ENCODE data around the gene ZFP36L2. TPM values are rescaled to one million over a fixed set of nuclear protein-coding genes. Genes with fewer than 3 reads are reported as not detected.

Gene ZFP36L2, protein sequence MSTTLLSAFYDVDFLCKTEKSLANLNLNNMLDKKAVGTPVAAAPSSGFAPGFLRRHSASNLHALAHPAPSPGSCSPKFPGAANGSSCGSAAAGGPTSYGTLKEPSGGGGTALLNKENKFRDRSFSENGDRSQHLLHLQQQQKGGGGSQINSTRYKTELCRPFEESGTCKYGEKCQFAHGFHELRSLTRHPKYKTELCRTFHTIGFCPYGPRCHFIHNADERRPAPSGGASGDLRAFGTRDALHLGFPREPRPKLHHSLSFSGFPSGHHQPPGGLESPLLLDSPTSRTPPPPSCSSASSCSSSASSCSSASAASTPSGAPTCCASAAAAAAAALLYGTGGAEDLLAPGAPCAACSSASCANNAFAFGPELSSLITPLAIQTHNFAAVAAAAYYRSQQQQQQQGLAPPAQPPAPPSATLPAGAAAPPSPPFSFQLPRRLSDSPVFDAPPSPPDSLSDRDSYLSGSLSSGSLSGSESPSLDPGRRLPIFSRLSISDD
- total RNA-seq = 100 to 1,000 TPM; 207 to 218 TPM

DNA sequence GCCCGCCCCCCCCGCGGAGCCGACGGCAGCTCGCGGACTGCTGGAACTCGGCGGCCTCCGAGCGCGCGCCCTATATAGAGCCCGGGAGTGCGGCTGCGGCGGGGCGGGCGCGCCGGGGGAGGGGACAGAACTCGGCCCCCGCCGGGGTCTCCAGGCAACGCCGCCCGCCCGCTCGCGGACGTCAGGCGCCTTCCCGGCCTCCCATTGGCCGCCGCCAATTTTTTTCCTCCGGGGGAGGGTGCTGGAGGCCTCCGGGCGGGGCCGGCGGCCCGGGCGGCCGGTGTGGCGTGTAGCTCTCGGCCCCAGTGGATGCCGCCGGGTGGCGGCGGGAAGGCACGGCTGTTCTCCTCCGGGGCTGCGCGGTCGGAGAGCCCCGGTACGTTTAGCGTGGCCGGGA lies at the start of gene ZFP36L2:
Gene ZFP36L2, minus strand, starts transcription at position 49 of the 397 bp plus-strand sequence. CDS start 291 bp downstream, outside the sequence.
- Mint-ChIP-seq H3K9me3 (no peaks in the 10 kb centered on the region), H3K4me1 (peaks cover 26% of the 10 kb centered on the region), H3K36me3 (peaks cover 34% of the 10 kb centered on the region), H3K27ac (peak within 1 kb of the TSS; percentile 94), H3K27me3 (no peaks in the 10 kb centered on the region), H3K4me3 (peak within 1 kb of the TSS; percentile 98)
- DNase-seq = peak; percentile 99
- POLR2A ChIA-PET = interaction anchor here (0.9 to 17.2 kb wide), 20 partner anchors 8 to 416 kb away, joined by 3 to 1375 read pairs (median 6); no protein-coding TSS in a partner anchor
- peak; percentile 62 for ATAC-seq (ENCODE audit: low read depth)

DNA sequence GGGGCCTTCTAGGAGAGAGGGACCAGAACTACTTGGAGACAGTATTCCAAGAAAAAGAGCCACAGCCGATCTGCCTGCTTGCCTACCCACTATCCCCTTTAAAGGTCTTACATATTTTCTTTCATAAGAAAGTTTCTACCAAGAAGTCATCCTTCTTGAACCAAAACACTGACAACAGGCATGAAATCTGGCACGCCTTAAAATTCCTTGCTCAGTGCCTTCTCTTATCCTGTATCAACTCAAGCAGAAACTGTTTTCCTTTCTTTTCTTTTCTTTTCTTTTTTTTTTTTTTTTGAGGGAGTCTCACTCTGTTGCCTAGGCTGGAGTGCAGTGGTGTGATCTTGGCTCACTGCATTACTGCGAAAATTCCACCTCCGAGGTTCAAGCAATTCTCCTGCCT lies 48.3 kb upstream of the ZFP36L2 start:
- Mint-ChIP-seq H3K9me3 (no peaks in the 10 kb centered on the region), H3K36me3 (peaks cover 2% of the 10 kb centered on the region), H3K27ac (no peak overlapping the region), H3K4me3 (no peak overlapping the region), H3K4me1 (peaks cover 6% of the 10 kb centered on the region), H3K27me3 (no peaks in the 10 kb centered on the region)
- no peak for ATAC-seq (ENCODE audit: low read depth)
- POLR2A ChIA-PET = no interaction called here
- DNase-seq = no peak

DNA sequence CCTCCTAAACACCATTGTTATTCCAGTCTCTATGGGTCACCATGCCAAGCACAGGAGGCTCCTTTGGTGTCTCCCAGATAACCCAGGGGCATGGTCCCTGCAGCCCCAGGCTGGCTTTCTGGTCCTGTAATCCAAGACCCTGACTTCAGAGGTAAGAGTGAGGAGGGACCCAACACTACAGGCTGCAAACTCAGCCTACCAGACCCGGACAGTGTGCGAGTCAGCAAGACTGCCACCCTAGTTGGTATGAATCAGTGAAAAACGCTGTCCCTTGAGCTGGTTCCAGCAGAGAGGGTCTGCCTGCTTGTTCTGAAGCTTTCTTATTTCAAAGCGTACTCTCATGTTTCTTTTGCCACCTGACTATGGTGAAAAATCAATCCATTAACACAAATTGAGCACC lies 47.6 kb upstream of the ZFP36L2 start:
- POLR2A ChIA-PET = no interaction called here
- no peaks in the 10 kb centered on the region for H3K9me3 Mint-ChIP-seq

DNA sequence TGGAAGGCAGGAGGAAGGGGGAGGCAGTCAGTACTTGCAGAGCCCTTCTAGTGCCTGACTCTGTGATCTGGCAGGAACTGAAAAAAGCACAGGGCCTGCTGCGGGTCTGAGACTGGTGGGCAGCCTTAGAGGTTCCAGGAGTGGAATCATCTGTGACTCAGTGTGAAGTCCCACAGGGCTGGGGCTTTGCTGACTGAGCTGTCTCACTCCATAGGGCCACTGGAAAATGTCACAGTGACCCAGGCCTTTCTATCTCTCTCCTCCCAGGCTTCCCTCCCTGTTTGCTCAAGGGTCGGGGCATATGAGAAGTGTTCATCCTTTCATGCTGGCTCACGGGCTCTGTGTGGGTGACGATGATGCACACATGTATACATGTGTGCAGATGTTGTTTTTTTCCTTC lies 47.1 kb upstream of the ZFP36L2 start:
- DNase-seq = no peak

More for the DNA sequence above, 47.6 kb upstream of the ZFP36L2 start:
- peaks cover 2% of the 10 kb centered on the region for H3K36me3 Mint-ChIP-seq
- DNase-seq (no peak), ATAC-seq (ENCODE audit: low read depth) (no peak)
- no peaks in the 10 kb centered on the region for H3K27me3 Mint-ChIP-seq
- no peak overlapping the region for H3K27ac Mint-ChIP-seq
- H3K4me1 Mint-ChIP-seq = peaks cover 6% of the 10 kb centered on the region
- H3K4me3 Mint-ChIP-seq = no peak overlapping the region

DNA sequence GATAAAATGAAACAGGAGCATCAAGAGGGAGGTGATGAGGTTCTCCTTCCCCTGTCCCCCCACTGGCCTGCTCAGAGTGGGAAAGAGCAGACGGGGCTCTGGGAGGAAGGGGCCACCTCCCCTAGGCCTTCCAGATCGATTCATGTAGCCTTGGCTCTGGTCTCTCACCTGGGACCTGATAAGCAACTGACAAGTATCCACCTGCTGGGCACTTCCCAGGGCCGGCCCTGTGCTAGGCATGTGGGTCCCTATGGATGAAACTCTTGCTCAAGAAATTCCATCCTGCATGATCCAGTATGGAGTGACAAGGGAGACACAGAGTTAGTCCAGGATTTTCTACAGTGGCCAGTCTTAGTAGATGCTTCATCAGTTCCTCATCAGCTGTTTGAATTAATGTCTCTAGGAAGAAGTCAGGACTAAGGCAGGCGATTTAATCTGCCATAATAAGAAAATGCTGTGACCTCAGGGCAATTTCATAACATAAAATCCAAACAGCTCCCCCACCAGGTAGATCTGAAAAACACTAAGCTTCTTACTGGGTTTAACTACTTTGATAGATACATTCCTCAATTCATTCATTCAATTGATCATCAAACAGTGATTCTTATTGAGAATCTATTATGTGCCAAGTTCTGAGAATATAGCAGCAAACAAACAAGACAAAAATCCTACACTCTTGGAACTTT lies 44.7 kb upstream of the ZFP36L2 start:
- DNase-seq (no peak), ATAC-seq (ENCODE audit: low read depth) (no peak)
- Mint-ChIP-seq H3K27ac (no peak overlapping the region), H3K4me1 (peaks cover 3% of the 10 kb centered on the region), H3K36me3 (peaks cover 2% of the 10 kb centered on the region), H3K4me3 (no peak overlapping the region), H3K27me3 (no peaks in the 10 kb centered on the region), H3K9me3 (no peaks in the 10 kb centered on the region)
- POLR2A ChIA-PET = no interaction called here

More for the DNA sequence above, 47.1 kb upstream of the ZFP36L2 start:
- Mint-ChIP-seq H3K36me3 (peaks cover 2% of the 10 kb centered on the region), H3K9me3 (no peaks in the 10 kb centered on the region), H3K4me1 (peaks cover 9% of the 10 kb centered on the region), H3K4me3 (no peak overlapping the region), H3K27me3 (no peaks in the 10 kb centered on the region), H3K27ac (no peak overlapping the region)
- POLR2A ChIA-PET = no interaction called here
- ATAC-seq (ENCODE audit: low read depth) = no peak

DNA sequence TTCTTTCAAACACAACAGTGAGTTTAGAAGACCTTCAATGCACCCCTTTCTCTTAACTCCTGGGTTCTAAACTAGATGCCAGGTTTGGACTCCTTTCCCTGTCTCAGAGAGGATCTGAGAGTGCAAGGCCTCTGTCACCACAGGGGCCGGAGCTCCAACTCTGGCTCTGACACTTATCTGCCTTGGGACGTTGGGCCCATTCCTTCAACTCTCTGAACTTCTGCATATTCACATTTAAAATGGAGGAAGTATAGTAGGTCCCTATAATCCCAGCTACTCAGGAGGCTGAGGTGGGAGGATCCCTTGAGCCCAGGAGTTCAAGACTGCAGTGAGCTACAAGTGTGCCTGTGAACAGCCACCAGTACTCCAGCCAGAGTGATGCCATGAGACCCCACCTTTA lies 44.1 kb upstream of the ZFP36L2 start:
- peaks cover 2% of the 10 kb centered on the region for H3K36me3 Mint-ChIP-seq
- H3K27me3 Mint-ChIP-seq = no peaks in the 10 kb centered on the region
- DNase-seq = no peak
- no peak overlapping the region for H3K4me3 Mint-ChIP-seq
- H3K9me3 Mint-ChIP-seq = no peaks in the 10 kb centered on the region
- peaks cover 3% of the 10 kb centered on the region for H3K4me1 Mint-ChIP-seq
- no peak for ATAC-seq (ENCODE audit: low read depth)
- POLR2A ChIA-PET = no interaction called here
- no peak overlapping the region for H3K27ac Mint-ChIP-seq

DNA sequence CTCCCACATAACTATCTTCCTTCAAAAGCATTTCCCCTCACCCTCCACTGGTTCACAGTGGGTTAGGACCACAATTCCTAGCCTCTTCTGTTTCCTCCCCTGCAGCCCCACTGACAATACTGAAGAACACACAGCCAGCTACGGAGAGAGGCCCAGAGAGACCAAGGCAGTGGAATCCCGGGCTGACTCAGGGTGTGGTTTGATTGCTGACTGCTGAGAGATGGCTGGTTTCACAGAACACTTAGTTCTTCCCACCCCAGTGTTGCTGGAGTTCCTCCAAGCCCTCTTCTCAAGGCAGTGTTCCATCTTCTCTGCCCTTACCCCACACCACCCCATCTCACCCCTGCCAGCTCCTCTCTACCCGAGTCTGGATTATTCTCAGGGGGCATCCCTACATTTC lies 43.3 kb upstream of the ZFP36L2 start:
- POLR2A ChIA-PET = no interaction called here
- Mint-ChIP-seq H3K36me3 (peaks cover 2% of the 10 kb centered on the region), H3K27ac (no peak overlapping the region), H3K27me3 (no peaks in the 10 kb centered on the region), H3K4me3 (no peak overlapping the region), H3K4me1 (peaks cover 3% of the 10 kb centered on the region), H3K9me3 (no peaks in the 10 kb centered on the region)
- ATAC-seq (ENCODE audit: low read depth) = no peak
- DNase-seq = no peak

DNA sequence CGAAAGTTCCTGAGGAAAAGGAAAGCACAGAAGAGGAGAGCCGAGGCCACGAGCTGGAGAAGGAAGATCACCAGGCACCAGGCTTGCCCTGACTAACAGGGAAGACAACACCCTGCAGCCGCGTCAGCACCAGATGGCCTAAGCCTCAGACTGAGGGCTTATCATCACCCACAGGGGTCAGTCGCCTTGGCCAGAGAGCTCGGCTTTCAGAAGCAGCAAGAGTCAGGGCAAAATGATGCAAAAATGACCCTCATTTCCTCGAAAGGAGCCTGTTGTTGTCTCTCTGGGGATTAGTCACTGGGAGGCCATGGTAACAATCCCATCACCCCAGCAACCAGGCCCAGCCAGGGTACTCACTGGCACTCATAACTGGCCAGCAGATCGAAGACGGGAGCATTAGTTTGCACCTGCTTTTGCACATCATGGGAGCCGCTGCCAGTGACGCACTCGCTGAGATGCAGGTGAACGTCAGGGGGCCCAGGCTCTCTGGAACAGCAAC lies 42.7 kb upstream of the ZFP36L2 start:
- no peak overlapping the region for H3K27ac Mint-ChIP-seq
- no peaks in the 10 kb centered on the region for H3K9me3 Mint-ChIP-seq
- no peak for ATAC-seq (ENCODE audit: low read depth)
- DNase-seq = no peak
- no peaks in the 10 kb centered on the region for H3K27me3 Mint-ChIP-seq
- peaks cover 5% of the 10 kb centered on the region for H3K4me1 Mint-ChIP-seq
- no peak overlapping the region for H3K4me3 Mint-ChIP-seq
- POLR2A ChIA-PET = no interaction called here
- H3K36me3 Mint-ChIP-seq = peaks cover 4% of the 10 kb centered on the region

DNA sequence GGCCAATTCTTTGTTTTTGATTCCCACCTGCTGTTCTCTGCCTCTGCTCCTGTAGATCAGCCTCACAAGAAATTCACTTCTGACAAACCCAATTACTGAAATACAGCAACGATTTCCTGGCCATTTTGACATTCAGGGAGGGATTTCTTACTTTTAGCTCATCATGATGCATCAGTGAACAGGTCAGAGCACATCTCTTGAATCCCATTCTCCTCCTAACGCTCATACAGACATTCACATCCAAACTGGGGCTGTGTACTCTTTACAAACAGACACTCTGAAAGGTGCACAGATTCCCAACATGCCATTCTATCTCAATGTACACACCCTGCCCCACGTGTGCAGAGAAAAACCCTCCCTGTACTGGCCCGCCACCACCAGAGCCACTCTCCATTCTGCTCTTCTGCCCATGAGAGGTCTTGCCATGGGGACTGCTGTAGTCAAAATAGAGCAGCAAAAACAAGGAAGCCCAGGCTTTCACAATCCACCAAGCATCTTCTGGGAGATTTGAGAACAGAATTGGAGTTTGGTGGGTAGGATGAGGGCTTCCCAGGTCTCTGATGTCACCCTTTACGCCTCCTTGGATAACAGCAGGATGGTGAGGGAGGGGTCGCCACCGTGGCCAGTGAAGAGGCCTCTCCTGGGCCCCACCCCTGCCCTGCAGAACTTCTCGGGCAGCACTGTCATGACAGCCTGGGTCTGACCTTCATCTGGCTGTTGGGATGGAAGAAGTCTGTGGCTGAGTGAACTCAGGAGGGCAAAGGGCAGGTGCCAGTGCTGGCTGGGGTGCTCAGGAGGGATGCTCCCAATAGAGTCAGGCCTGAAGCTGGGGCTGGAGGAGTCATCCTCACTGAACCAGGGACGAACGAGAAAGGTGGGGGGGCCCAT lies 41.9 kb upstream of the ZFP36L2 start:
- peaks cover 4% of the 10 kb centered on the region for H3K36me3 Mint-ChIP-seq
- H3K27me3 Mint-ChIP-seq = no peaks in the 10 kb centered on the region
- H3K27ac Mint-ChIP-seq = no peak overlapping the region
- no peak for ATAC-seq (ENCODE audit: low read depth)
- H3K9me3 Mint-ChIP-seq = no peaks in the 10 kb centered on the region
- no peak overlapping the region for H3K4me3 Mint-ChIP-seq
- POLR2A ChIA-PET = no interaction called here
- no peak for DNase-seq
- H3K4me1 Mint-ChIP-seq = peaks cover 5% of the 10 kb centered on the region

DNA sequence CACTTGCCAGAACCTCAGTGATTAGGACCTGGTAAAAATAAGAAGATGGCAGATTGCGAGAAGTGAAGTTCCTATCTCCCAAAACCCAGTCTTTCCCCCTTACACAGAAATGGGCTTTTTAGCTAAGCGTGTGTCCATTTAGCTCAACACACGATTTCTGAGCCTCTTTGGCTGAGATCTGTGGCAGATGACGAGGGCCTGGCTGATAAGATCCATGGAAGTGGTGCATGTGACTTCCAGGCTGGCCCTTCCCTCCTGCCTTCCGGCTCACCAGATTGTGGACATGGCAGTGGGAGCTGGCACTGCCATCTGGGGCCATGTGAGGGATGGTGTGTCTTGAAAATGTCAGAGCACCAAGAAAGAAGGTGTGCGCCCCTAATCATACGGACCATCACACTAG lies 41.0 kb upstream of the ZFP36L2 start:
- POLR2A ChIA-PET = no interaction called here
- H3K27me3 Mint-ChIP-seq = no peaks in the 10 kb centered on the region
- H3K9me3 Mint-ChIP-seq = no peaks in the 10 kb centered on the region
- no peak for DNase-seq
- H3K36me3 Mint-ChIP-seq = peaks cover 4% of the 10 kb centered on the region
- H3K27ac Mint-ChIP-seq = no peak overlapping the region
- no peak overlapping the region for H3K4me3 Mint-ChIP-seq
- peaks cover 5% of the 10 kb centered on the region for H3K4me1 Mint-ChIP-seq
- ATAC-seq (ENCODE audit: low read depth) = no peak

DNA sequence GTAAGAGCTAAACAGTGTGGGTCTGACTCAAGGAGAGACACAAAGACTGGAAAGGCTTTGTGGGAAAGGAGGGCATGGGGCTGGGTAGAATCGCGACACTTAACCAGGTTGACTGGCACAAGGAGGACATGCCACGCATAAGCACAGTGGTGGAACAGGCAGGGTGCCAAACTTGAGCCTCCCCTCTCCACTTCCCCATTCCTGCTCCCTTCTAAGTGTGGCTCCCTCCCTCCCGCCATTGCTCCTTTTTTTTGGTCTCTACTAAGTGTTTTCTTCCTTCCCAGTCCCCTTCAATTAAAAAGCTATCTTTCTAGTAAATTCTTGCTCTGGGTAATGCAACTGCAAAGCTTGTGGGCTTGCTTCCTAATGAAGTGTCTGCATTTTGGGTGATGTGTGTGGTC lies 40.3 kb upstream of the ZFP36L2 start:
- no peak overlapping the region for H3K4me3 Mint-ChIP-seq
- DNase-seq (no peak), ATAC-seq (ENCODE audit: low read depth) (no peak)
- H3K27ac Mint-ChIP-seq = no peak overlapping the region
- H3K4me1 Mint-ChIP-seq = peaks cover 5% of the 10 kb centered on the region
- no peaks in the 10 kb centered on the region for H3K9me3 Mint-ChIP-seq
- H3K36me3 Mint-ChIP-seq = peaks cover 6% of the 10 kb centered on the region
- POLR2A ChIA-PET = interaction anchor here (1.1 kb wide), 1 partner anchor 456 kb away, joined by 3 read pairs; no protein-coding TSS in a partner anchor
- no peaks in the 10 kb centered on the region for H3K27me3 Mint-ChIP-seq

DNA sequence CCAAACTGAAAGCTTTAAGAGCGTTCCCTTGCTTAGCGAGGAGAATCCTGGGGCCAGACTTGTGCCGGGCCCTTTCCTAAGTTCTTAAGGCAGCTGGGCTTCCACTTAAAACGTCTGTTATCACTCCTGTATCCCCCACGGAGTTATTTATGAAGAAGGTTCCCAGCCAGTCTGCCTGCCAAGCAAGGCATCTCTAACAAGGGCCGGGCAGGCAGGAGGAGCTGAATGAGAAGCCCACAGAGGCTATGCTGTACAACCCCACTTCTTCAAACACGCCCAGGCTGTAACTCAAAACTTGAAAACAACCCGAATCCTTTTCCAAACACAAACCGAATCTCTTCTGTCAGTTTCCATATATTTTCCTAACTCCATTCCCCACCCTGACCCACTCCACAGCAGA lies 39.0 kb upstream of the ZFP36L2 start:
- H3K4me3 Mint-ChIP-seq = no peak overlapping the region
- peaks cover 5% of the 10 kb centered on the region for H3K4me1 Mint-ChIP-seq
- H3K27ac Mint-ChIP-seq = no peak overlapping the region
- H3K27me3 Mint-ChIP-seq = no peaks in the 10 kb centered on the region
- peaks cover 6% of the 10 kb centered on the region for H3K36me3 Mint-ChIP-seq
- POLR2A ChIA-PET = no interaction called here
- no peaks in the 10 kb centered on the region for H3K9me3 Mint-ChIP-seq
- DNase-seq (no peak), ATAC-seq (ENCODE audit: low read depth) (no peak)

DNA sequence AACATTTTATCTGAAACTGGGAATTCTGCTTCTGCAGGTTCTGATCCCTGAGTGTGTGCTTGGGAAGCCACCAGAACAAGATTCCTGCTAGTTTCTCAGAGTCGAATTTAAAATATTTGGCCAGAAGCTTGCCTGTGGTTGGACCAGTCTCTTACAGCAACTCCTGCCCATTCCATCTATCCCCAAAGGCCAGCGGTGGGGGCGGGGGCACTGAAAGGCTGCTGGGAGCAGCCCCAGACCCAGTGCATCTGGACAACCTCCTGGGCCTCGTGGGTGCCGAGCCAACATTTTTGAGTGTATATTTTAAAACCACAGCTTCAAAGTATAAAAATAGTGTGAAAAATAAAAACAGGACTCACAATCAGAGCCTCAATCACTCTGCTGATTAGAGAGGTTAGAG lies 38.6 kb upstream of the ZFP36L2 start:
- Mint-ChIP-seq H3K27ac (no peak overlapping the region), H3K9me3 (no peaks in the 10 kb centered on the region), H3K4me1 (peaks cover 5% of the 10 kb centered on the region), H3K36me3 (peaks cover 6% of the 10 kb centered on the region), H3K4me3 (no peak overlapping the region), H3K27me3 (no peaks in the 10 kb centered on the region)
- ATAC-seq (ENCODE audit: low read depth) = no peak
- DNase-seq = no peak
- POLR2A ChIA-PET = no interaction called here

All from activated naive CD8-positive, alpha-beta T cell treated with anti-CD3 and anti-CD28 coated beads, Interleukin-2, amount 10 ng/mL, durations not matched to agents 7 days and 5 days (primary cell).